HG02610 (cell line): ENCODE data around the gene SPDYE1.
A peak's percentile ranks its signal among the peaks of the same experiment; 100 is the strongest.
"Not testable (repeated sequence)": the region's sequence is repeated elsewhere in the genome, so short reads cannot be mapped to it uniquely, and the experiment has no call there.

Experiments used
- ATAC-seq: cut with Tn5 transposase; IDR thresholded peaks from one replicate; pipeline ENCODE4 v1.9.1; 2021; ENCODE audit warnings: mild to moderate bottlenecking, moderate library complexity; ENCODE audit not compliant: unreplicated experiment

Gene SPDYE1

GRCh38 chr7:43990829-43991228 is 6.9 kb upstream of the SPDYE1 start:
- ATAC-seq, result not testable (repeated sequence)

GRCh38 chr7:43992896-43993295 is 4.8 kb upstream of the SPDYE1 start:
- ATAC-seq, result peak; percentile 93

- not testable (repeated sequence) for ATAC-seq
Observed at GRCh38 chr7:43994681-43995080, 3.0 kb upstream of the SPDYE1 start.

DNA sequence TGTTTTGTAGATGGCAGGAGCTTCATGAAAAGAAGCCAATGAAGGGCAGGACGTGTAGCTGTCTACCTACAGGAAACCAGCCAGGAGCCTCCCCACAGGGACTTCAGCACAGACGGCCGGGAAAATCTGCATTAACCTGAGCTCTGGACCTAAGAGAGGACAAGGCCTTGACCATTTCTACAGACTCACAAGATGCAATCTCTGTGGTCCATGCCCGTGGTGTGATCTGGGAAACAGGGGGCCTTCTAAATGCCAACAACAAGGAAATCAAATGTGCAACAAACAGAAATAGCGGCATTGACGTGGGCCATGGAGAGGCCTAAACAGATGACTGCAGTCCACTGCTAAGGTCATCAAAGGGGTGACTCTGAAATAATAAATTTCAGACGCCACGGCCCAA is 14.4 kb downstream of the SPDYE1 start:
- ATAC-seq, result not testable (repeated sequence)

GRCh38 chr7:44015090-44015489 is 17.4 kb downstream of the SPDYE1 start:
- not testable (repeated sequence) for ATAC-seq

GRCh38 chr7:44018857-44019807 is 21.4 kb downstream of the SPDYE1 start:
- ATAC-seq, result peak; percentile 93

DNA sequence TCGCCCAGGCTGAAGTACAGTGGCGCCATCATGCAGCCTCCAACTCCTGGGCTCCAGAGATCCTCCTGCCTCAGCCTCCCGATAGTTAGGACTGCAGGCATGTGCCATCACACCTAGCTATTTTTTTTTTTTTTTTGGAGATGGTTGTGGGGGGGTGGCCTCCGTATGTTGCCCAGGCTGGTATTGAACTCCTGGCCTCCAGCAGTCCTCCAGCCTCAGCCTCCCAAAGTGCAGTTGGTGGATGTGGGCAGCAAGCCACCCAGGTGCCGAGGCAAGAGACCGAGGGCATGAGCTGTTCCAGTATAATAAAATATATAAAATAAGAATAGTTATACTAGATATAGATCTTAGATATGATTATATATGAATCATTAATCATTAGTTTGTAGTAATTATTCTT is 22.1 kb downstream of the SPDYE1 start:
- not testable (repeated sequence) for ATAC-seq

GRCh38 chr7:44022069-44022468 is 24.4 kb downstream of the SPDYE1 start:
- ATAC-seq, result not testable (repeated sequence)

GRCh38 chr7:44022796-44023467 is 25.2 kb downstream of the SPDYE1 start:
- ATAC-seq, result not testable (repeated sequence)

DNA sequence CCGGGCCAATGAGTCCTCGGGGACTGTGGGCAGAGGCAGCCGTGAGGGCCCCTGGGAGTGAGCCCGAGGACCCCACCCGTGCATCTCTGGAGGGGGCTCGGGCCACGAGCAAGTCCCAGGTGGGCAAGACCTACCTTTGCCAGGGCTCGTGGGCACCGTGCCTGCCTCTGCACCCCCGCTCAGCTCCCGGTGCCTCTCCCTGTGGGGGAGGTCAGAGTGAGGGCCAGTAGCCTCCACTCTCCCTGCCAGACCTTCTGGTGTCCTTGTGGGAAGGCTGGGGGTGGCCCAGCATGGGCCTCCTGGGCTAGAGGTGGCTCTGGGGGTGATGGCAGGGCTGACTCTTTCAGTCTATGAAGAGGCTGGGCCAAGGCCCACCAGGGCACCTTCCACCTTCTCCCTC is 31.7 kb downstream of the SPDYE1 start:
- not testable (repeated sequence) for ATAC-seq

DNA sequence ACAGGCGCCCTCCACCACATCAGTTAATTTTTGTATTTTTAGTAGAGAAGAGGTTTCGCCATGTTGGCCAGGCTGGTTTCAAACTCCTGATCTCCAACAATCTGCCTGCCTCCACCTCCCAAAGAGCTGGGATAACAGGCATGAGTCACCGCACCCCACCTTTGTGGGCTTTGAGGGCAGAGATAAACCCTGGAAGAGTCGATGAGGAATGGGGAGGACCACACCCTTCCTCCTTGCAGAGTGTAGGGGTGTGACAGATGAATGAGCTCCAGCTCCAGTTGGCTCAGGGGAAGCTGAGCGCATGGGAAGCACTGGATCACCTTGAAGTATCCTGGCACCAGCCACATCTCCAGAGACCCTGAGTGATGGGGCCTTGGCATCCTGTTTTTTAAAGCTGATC is 32.3 kb downstream of the SPDYE1 start:
- ATAC-seq, result not testable (repeated sequence)

DNA sequence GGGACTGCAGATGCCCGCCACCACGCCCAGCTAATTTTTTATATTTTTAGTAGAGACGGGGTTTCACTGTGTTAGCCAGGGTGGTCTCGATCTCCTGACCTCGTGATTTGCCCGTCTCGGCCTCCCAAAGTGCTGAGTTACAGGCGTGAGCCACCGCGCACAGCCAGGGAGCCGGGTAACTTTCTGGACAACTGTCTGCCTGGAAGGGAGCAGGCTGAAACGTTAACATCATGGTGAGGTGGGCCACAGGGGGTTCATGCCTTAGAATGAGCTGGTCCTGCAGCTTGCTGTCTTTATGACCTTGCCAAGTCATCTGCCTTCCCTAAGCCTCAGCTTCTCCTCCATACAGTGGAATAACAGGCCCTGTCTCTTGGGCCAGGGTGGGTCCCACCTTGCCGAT is 33.6 kb downstream of the SPDYE1 start:
- not testable (repeated sequence) for ATAC-seq

GRCh38 chr7:44032031-44032430 is 34.3 kb downstream of the SPDYE1 start:
- ATAC-seq, result not testable (repeated sequence)

DNA sequence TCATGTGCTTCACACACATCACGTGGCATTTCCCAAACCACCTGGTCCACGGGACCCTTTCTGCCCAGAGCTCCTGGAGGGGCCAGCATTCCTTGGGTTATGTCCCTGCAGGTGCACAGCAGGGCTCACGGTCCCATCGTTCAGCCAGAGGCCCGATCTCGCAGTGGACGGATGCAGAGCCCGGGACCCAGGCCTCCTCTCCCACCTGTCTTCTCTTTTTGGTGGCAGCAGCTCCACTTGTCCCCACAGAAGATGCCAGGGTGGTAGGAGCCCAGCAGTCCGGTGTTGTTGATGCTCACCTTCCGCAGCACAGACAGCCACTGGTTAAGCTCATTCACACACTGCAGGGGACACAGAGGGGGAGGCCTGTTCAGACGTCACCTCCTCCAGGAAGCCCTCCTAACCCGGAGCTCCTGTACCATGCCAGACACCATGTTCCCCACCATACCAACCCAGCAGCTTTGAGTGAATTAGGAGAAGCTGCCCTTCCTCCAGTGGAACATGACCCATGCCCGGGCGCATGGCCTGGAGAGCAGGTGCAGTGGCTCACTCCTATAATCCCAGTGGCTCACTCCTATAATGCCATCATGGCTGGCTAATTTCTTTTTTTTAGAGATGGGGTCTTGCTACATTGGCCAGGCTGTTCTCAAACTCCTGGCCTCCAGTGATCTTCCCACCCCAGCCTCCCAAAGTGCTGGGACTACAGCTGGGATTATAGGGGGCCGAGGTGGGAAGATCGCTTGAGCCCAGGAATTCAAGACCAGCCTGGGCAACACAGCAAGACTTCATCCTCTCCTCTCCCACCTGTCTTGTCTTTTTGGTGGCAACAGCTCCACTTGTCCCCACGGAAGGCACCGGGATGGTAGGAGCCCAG is 36.5 kb downstream of the SPDYE1 start:
- not testable (repeated sequence) for ATAC-seq

DNA sequence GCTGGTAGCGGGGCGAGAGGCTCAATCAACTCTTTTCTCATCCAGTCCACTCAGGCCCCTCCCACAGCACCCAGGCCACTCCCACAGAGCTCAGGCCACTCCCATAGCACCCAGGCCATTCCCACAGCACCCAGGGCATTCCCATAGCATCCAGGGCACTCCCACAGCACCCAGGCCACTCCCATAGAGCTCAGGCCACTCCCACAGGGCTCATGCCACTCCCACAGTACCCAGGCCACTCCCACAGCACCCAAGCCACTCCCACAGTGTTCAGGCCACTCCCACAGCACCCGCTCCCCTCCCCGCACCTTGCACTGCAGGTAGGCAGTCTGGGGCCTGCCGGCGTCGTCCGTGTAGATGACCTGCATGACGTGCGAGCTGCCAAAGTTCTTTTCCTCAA is 38.7 kb downstream of the SPDYE1 start:
- ATAC-seq, result not testable (repeated sequence)

DNA sequence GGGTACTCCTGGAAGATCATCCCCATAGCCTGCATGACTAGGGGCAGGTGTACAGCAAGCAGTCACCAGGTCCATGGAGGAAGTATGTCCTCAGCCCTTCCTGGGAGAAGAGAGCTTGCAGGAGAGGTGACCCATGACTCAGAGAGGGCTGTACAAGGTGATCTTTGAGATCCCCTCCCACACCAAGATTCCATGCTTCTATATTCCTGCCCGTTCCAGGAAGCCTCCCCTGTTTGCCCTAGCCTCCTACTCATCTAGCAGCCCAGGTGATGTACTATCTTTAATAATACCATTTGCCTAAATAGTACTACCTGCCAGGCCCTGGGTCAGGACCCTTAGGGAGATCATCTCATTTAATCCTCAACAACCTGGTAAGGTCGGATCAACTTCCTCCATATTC is 40.3 kb downstream of the SPDYE1 start:
- not testable (repeated sequence) for ATAC-seq

GRCh38 chr7:44038553-44038952 is 40.9 kb downstream of the SPDYE1 start:
- not testable (repeated sequence) for ATAC-seq

- ATAC-seq, result peak; percentile 56
Observed at GRCh38 chr7:44038961-44039558, 41.4 kb downstream of the SPDYE1 start.

GRCh38 chr7:44039800-44040492 is 42.2 kb downstream of the SPDYE1 start:
- ATAC-seq, result peak; percentile 12

DNA sequence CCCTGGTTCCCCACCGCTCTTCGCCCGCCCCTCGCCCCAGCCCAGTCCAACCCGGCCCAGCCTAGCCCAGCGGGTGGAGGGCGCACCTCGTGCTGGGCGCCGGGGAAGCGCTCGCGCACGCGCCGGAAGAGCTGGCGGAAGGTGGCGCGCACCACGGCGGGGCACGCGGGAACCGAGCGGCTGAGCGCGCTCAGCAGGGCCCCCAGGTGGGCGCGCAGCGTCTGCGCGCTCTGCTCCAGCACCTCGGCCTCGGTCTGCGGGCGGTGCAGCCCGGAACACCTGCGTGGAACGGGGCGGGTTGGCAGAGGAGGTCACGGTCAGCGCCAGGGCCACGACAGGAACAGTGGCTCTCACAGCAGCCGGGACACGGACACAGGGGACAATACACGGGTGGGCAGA is 42.8 kb downstream of the SPDYE1 start:
- ATAC-seq, result peak; percentile 44
